Upper lobe of left lung (tissue), 6 donors: Measurements from ENCODE around the gene ASB4. TPM values are rescaled to one million over a fixed set of nuclear protein-coding genes. Genes with fewer than 3 reads are reported as not detected.

Experiments used
- ATAC-seq, 2 donors: fragments of 200-7000 bp; cut with Tn5 transposase; one replicate each; pipeline ENCODE4 v1.9.1; 2022; ENCODE audit warnings: mild to moderate bottlenecking in 2 of 2, moderate library complexity in 2 of 2; ENCODE audit not compliant: low FRiP score in 2 of 2
- DNase-seq, 2 donors: peaks; one replicate each; pipeline ENCODE4 v3.0.0-alpha.2; 2019 to 2020
- H3K27ac ChIP-seq, 4 donors: fragments of 200-600 bp; sonication (generic); one replicate each; pipeline ENCODE4 v1.5.1; 2016 to 2019
- H3K27me3 ChIP-seq, 4 donors: fragments of 200-600 bp; sonication (generic); one replicate each; pipeline ENCODE4 v1.5.1; 2017 to 2019
- H3K36me3 ChIP-seq, 4 donors: fragments of 200-600 bp; sonication (generic); one replicate each; pipeline ENCODE4 v1.5.1; 2016 to 2019
- H3K4me1 ChIP-seq, 4 donors: fragments of 200-600 bp; sonication (generic); one replicate each; pipeline ENCODE4 v1.5.1; 2018 to 2019
- H3K4me3 ChIP-seq, 4 donors: fragments of 200-600 bp; sonication (generic); one replicate each; pipeline ENCODE4 v1.5.1; 2017 to 2019; ENCODE audit warnings: mild to moderate bottlenecking in 2 of 4, moderate library complexity in 1 of 4
- H3K9me3 ChIP-seq, 4 donors: fragments of 200-600 bp; sonication (generic); one replicate each; pipeline ENCODE4 v1.5.1; 2018 to 2019
- EP300 ChIP-seq, 4 donors: sonication (generic); formaldehyde crosslinking; IDR thresholded peaks; one replicate each; pipeline ENCODE4 v1.5.1; 2017; ENCODE audit warnings: antibody characterized with exemption in 4 of 4, control low read depth in 2 of 4
- POLR2A ChIP-seq, 4 donors: fragments of 450-650 bp; IDR thresholded peaks; one replicate each; pipeline ENCODE4 v1.5.1; 2016 to 2017; ENCODE audit warnings: antibody characterized with exemption in 4 of 4, mild to moderate bottlenecking in 2 of 4
- POLR2AphosphoS5 ChIP-seq, 2 donors: sonication (generic); formaldehyde crosslinking; IDR thresholded peaks; one replicate each; pipeline ENCODE4 v1.5.1; 2017; ENCODE audit warnings: antibody characterized with exemption in 2 of 2
- whole genome bisulfite sequencing, 2 donors: methylation state at CpG; one replicate each; pipeline ENCODE4 v1.1.5; 2017 to 2018; 5-methylcytosine and 5-hydroxymethylcytosine counted together
- total RNA-seq, 6 donors: library from RNA; depleted of rRNA in 4 of 6; stranded (reverse); fragments of >200 nt in 4 of 6; gene quantifications; one replicate each; pipeline versions ENCODE4 v1.1.0 to v1.2.1, GENCODE V29; 2016 to 2021
- TF ChIP-seq, protein P1 (sequence below), 6 experiments: fragments of 450-650 bp in 4 of 6; fragments of 200-600 bp in 2 of 6; sonication (generic) in 2 of 6; IDR thresholded peaks; one replicate each; pipeline ENCODE4 v1.5.1; 2016 to 2019; ENCODE audit warnings: antibody characterized with exemption in 6 of 6
- donor health status: DM: no; HTN: no; CAD: no; lungs with moderate emphysema.
- donor health status: DM: no; HTN: yes; CAD: no; lungs with severe emphysema.

ASB4 gene
- total RNA-seq, 6 donors from 2014 or later = 0.20 to 2.4 (median 1.0) TPM; not detected in 1

DNA sequence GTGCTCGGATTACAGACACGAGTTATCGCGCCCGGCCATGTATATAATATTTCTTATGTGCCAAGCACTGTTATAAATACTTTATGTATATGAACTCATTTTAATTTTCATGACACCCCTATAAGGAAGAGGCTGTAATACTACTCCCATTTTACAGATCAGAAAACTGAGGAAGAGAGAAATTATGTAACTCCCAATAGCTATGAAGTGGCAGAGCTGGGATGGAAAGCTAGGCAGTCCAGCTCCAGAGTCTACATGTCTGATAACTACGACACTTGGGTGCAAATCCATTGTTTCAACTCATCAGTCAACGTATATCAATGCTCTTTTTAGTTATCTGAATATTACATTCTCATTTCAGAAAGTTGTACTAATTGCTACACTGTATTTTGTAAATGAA is 93.6 kb downstream of the ASB4 start:
- no peak for ATAC-seq

DNA sequence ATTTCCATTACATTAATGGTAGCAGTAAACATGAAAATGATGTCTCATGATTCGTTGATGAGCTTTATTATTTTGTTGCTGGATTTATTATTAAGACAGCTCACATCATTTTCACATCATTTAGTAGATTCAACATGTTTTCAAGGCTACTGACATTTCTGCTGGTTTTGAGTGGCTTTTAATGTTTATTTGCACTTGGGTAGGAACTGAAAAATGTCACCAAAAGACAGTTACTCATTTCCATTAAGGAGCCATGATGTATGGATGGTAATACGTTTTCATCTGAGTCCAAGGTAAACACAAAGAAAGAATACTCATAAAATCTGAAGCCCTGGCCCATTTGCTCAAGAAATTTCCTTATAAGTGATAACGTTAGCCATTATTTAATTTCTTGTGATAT is 95.7 kb downstream of the ASB4 start:
- DNase-seq = no peak
- 64 to 76% methylated on average over 3 of the region's 3 CpGs for WGBS, 2 donors

More for the DNA sequence above, 93.6 kb downstream of the ASB4 start:
- Histone ChIP-seq H3K27ac (no peak overlapping the region), H3K9me3 (no peaks in the 10 kb centered on the region), H3K27me3 (no peaks in the 10 kb centered on the region), H3K4me1 (peaks cover 0 to 2% (median 0%) of the 10 kb centered on the region in 4 donors), H3K4me3 (no peak overlapping the region), H3K36me3 (peaks cover 0 to 12% (median 7%) of the 10 kb centered on the region in 4 donors)
- no peak for DNase-seq
- TF ChIP-seq POLR2AphosphoS5 (IDR thresholded peaks at IDR 0.05) = no peak
- 85 to 91% methylated on average over 7 of the region's 7 CpGs for WGBS, 2 donors

DNA sequence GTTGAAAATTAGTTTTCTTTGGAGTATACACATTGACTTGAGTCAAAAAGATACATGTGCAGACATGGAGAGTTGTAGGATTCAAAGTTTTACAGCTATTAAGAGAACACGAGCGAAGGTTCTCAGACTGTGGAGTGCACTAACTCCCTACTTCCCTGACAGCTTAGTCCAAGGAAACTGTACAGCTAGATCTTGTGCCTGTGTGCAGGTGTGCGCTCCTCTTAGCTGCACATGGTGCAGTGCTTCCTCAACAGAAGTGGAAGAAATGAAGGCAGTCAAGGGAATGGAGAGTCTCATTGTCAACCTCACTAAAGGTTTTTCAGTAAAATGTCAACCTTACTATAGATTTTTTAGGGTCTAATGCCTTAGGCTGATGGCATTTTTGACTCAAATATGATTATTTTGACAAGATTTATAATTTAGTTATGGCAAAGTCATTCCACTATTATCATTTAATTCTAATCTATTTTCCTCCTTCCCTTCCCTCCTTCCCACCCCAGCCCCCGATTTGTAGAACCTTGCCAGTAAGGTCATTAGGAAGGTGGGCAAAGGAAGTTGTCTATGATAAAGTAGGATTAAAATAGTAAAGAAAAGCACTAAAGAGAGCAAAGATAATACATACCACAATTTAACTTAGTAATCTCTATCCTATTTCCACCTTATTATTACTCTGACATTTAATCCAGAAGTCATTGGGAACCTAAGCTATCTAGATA is 97.0 kb downstream of the ASB4 start:
- peak in 1 of 2 donors; percentile 53 for ATAC-seq
- H3K4me1 ChIP-seq = peaks cover 7 to 23% (median 13%) of the 10 kb centered on the region in 4 donors
- WGBS, 2 donors = 91 to 94% methylated on average over 4 of the region's 4 CpGs
- TF ChIP-seq POLR2A (IDR thresholded peaks at IDR 0.05) (peak in 1 of 4 donors; percentile 22), POLR2AphosphoS5 (IDR thresholded peaks at IDR 0.05) (peak; percentile 16 to 74), EP300 (IDR thresholded peaks at IDR 0.05) (no peak)
- peaks cover 26 to 46% (median 27%) of the 10 kb centered on the region in 4 donors for H3K36me3 ChIP-seq
- H3K27me3 ChIP-seq = no peaks in the 10 kb centered on the region
- H3K9me3 ChIP-seq = no peaks in the 10 kb centered on the region
- H3K4me3 ChIP-seq = no peak overlapping the region
- H3K27ac ChIP-seq = peak overlapping the region in 2 of 4 donors; percentile 5 to 72
- DNase-seq = no peak

More for the DNA sequence above, 95.7 kb downstream of the ASB4 start:
- no peaks in the 10 kb centered on the region for H3K9me3 ChIP-seq
- peak overlapping the region in 1 of 4 donors; percentile 4 for H3K27ac ChIP-seq
- H3K36me3 ChIP-seq = peaks cover 14 to 34% (median 16%) of the 10 kb centered on the region in 4 donors
- peaks cover 0 to 12% (median 1%) of the 10 kb centered on the region in 4 donors for H3K4me1 ChIP-seq
- no peak overlapping the region for H3K4me3 ChIP-seq
- no peak for TF ChIP-seq POLR2AphosphoS5 (IDR thresholded peaks at IDR 0.05)
- no peak for TF ChIP-seq EP300 (IDR thresholded peaks at IDR 0.05)
- TF ChIP-seq, protein P1, sequence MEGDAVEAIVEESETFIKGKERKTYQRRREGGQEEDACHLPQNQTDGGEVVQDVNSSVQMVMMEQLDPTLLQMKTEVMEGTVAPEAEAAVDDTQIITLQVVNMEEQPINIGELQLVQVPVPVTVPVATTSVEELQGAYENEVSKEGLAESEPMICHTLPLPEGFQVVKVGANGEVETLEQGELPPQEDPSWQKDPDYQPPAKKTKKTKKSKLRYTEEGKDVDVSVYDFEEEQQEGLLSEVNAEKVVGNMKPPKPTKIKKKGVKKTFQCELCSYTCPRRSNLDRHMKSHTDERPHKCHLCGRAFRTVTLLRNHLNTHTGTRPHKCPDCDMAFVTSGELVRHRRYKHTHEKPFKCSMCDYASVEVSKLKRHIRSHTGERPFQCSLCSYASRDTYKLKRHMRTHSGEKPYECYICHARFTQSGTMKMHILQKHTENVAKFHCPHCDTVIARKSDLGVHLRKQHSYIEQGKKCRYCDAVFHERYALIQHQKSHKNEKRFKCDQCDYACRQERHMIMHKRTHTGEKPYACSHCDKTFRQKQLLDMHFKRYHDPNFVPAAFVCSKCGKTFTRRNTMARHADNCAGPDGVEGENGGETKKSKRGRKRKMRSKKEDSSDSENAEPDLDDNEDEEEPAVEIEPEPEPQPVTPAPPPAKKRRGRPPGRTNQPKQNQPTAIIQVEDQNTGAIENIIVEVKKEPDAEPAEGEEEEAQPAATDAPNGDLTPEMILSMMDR (IDR thresholded peaks at IDR 0.05) = no peak
- TF ChIP-seq POLR2A (IDR thresholded peaks at IDR 0.05) = no peak
- no peak for ATAC-seq
- no peaks in the 10 kb centered on the region for H3K27me3 ChIP-seq

DNA sequence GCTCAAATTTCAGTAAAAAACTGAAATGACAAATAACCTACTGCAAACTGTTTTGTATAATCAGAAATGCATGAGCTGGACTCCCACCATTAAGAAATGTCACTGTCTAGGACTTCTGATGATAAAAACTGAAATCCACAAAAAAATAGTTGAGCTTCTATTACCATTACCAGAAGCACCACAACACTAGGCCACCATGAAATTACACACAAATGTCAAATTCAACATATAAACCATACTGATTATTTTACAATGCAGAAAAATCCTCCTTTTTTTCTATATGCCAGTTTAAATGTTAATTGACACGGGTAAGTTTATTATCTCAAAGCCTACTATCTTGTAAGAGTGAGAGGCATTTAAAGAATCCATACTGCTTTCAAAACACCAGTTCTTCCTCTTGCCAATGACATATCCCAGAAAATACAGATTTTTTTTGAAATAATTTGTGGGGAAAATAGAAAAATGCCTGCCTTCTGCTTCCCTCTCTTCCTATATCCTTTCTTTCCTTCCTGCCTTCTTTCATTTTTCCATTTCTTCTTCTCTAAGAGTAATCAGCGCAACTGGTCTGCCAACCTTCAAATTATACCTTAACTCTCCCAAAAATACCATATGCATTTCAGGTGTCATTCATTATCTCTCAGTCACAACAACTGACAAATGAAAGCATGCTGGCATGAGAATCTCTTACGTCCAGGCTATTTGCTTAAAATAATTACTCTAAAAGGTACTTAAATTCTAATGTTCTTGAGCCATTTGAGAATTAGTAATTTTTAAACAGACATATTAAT is 98.3 kb downstream of the ASB4 start:
- no peak overlapping the region for H3K4me3 ChIP-seq
- ATAC-seq (no peak), DNase-seq (no peak)
- peak overlapping the region in 2 of 4 donors; percentile 41 to 72 for H3K27ac ChIP-seq
- H3K4me1 ChIP-seq = peaks cover 7 to 34% (median 20%) of the 10 kb centered on the region in 4 donors
- no peaks in the 10 kb centered on the region for H3K27me3 ChIP-seq
- no peaks in the 10 kb centered on the region for H3K9me3 ChIP-seq
- TF ChIP-seq POLR2A (IDR thresholded peaks at IDR 0.05) = peak in 1 of 4 donors; percentile 12
- TF ChIP-seq, protein P1 (IDR thresholded peaks at IDR 0.05) = no peak
- no peak for TF ChIP-seq POLR2AphosphoS5 (IDR thresholded peaks at IDR 0.05)
- WGBS, 2 donors = 53 to 57% methylated on average over 3 of the region's 3 CpGs
- H3K36me3 ChIP-seq = peaks cover 29 to 59% (median 36%) of the 10 kb centered on the region in 4 donors

GRCh38 chr7:95584769-95585425 is 99.2 kb downstream of the ASB4 start:
- peaks cover 34 to 68% (median 42%) of the 10 kb centered on the region in 4 donors for H3K36me3 ChIP-seq
- H3K27me3 ChIP-seq = no peaks in the 10 kb centered on the region
- peak overlapping the region in 3 of 4 donors; percentile 1 to 99 (median 41) for H3K27ac ChIP-seq
- ATAC-seq (no peak), DNase-seq (no peak)
- no peak overlapping the region for H3K4me3 ChIP-seq
- no peaks in the 10 kb centered on the region for H3K9me3 ChIP-seq
- 57 to 71% methylated on average over 1 of the region's 1 CpG for WGBS, 2 donors
- no peak for TF ChIP-seq POLR2AphosphoS5 (IDR thresholded peaks at IDR 0.05)
- TF ChIP-seq, protein P1 (IDR thresholded peaks at IDR 0.05) = no peak
- TF ChIP-seq EP300 (IDR thresholded peaks at IDR 0.05) = no peak
- peak in 1 of 4 donors; percentile 13 for TF ChIP-seq POLR2A (IDR thresholded peaks at IDR 0.05)
- peaks cover 13 to 43% (median 28%) of the 10 kb centered on the region in 4 donors for H3K4me1 ChIP-seq
